ENCODE data around the gene PKNOX2. TPM values are rescaled to one million over a fixed set of nuclear protein-coding genes. Genes with fewer than 3 reads are reported as not detected.

PKNOX2 gene
- total and polyA plus RNA-seq, 9 of the 15 experiments (the other 6 are each of a cell fraction or from before 2014, with no cell fraction given) = not detected

GRCh38 chr11:125358254-125358840, 193.8 kb downstream of the PKNOX2 start (continued):
- TF ChIP-seq MGA (IDR thresholded peaks at IDR 0.05) = no peak
- no peak for TF ChIP-seq ZNF764 (CRISPR knock-in tag; IDR thresholded peaks at IDR 0.05; ENCODE audit: low read depth)
- TF ChIP-seq, protein P1, sequence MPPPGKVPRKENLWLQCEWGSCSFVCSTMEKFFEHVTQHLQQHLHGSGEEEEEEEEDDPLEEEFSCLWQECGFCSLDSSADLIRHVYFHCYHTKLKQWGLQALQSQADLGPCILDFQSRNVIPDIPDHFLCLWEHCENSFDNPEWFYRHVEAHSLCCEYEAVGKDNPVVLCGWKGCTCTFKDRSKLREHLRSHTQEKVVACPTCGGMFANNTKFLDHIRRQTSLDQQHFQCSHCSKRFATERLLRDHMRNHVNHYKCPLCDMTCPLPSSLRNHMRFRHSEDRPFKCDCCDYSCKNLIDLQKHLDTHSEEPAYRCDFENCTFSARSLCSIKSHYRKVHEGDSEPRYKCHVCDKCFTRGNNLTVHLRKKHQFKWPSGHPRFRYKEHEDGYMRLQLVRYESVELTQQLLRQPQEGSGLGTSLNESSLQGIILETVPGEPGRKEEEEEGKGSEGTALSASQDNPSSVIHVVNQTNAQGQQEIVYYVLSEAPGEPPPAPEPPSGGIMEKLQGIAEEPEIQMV (tag; conservative IDR thresholded peaks at IDR 0.05; ENCODE audit: low read depth) = no peak
